Neural progenitor cell (in vitro differentiated cells): ENCODE data around the gene CERK.

Experiments used
- EZH2phosphoT487 ChIP-seq: fragments of 200-600 bp; sonication (generic); IDR thresholded peaks from 2 replicates; pipeline ENCODE4 v1.6.1; 2017; ENCODE audit warnings: antibody characterized with exemption
- TF ChIP-seq, protein P1 (sequence below): fragments of 200-600 bp; sonication (generic); IDR thresholded peaks from 2 replicates; pipeline ENCODE4 v1.5.1; 2017; ENCODE audit warnings: antibody characterized with exemption, mild to moderate bottlenecking

GRCh38 chr22:46701262-46701661, 36.8 kb downstream of the CERK start:
- no peak for TF ChIP-seq EZH2phosphoT487
- TF ChIP-seq, protein P1, sequence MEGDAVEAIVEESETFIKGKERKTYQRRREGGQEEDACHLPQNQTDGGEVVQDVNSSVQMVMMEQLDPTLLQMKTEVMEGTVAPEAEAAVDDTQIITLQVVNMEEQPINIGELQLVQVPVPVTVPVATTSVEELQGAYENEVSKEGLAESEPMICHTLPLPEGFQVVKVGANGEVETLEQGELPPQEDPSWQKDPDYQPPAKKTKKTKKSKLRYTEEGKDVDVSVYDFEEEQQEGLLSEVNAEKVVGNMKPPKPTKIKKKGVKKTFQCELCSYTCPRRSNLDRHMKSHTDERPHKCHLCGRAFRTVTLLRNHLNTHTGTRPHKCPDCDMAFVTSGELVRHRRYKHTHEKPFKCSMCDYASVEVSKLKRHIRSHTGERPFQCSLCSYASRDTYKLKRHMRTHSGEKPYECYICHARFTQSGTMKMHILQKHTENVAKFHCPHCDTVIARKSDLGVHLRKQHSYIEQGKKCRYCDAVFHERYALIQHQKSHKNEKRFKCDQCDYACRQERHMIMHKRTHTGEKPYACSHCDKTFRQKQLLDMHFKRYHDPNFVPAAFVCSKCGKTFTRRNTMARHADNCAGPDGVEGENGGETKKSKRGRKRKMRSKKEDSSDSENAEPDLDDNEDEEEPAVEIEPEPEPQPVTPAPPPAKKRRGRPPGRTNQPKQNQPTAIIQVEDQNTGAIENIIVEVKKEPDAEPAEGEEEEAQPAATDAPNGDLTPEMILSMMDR: no peak
